K562 (cell line): Measurements from ENCODE around the gene SH3BP2. TPM values are rescaled to one million over a fixed set of nuclear protein-coding genes. Genes with fewer than 3 reads are reported as not detected.
A peak's percentile ranks its signal among the peaks of the same experiment; 100 is the strongest.

Experiments used
- BDP1 ChIP-seq: IDR thresholded peaks from 3 replicates; pipeline ENCODE4 v1.6.1; 2011; ENCODE audit not compliant: insufficient read length, insufficient read depth
- CHD4 ChIP-seq: fragments of 200-600 bp; sonication (generic); IDR thresholded peaks from 3 replicates; pipeline ENCODE4 v1.6.1; 2012; ENCODE audit warnings: low read depth, mild to moderate bottlenecking, mixed read lengths, low read length, inconsistent platforms; ENCODE audit not compliant: insufficient read depth, insufficient replicate concordance, poor library complexity, severe bottlenecking
- E2F3 ChIP-seq: fragments of 250-450 bp; sonication (Bioruptor Pico); IDR thresholded peaks from 2 replicates; pipeline ENCODE4 v1.4.0; 2020; ENCODE audit warnings: mild to moderate bottlenecking
- ESRRA ChIP-seq: fragments of 450-650 bp; IDR thresholded peaks from 2 replicates; pipeline ENCODE4 v1.6.1; 2014; ENCODE audit warnings: low read depth, mild to moderate bottlenecking, moderate library complexity, borderline replicate concordance
- ETV1 ChIP-seq: fragments of 450-650 bp; conservative IDR thresholded peaks from 2 replicates; pipeline ENCODE4 v1.6.1; 2016; ENCODE audit warnings: missing genetic modification characterization, control low read depth, low read depth, missing compliant biosample characterization
- GTF2A2 ChIP-seq: IDR thresholded peaks from 2 replicates; pipeline ENCODE4 v1.6.1; 2016; ENCODE audit warnings: mild to moderate bottlenecking, missing genetic modification characterization, missing compliant biosample characterization
- JUND ChIP-seq, 2 experiments: IDR thresholded peaks; 2 replicates in 1 of 2; 3 replicates in 1 of 2; pipeline ENCODE4 v1.6.1; 2011; ENCODE audit warnings: borderline replicate concordance in 2 of 2, low read depth in 2 of 2, low read length in 2 of 2, improper control_type of control experiment in 1 of 2, missing biosample characterization in 1 of 2, missing genetic modification characterization in 1 of 2, missing genetic modification reagents in 1 of 2
- L3MBTL2 ChIP-seq: fragments of 450-650 bp; IDR thresholded peaks from 2 replicates; pipeline ENCODE4 v1.6.1; 2016; ENCODE audit warnings: mild to moderate bottlenecking, moderate library complexity
- MCM7 ChIP-seq, 2 experiments: fragments of 450-650 bp; IDR thresholded peaks; 2 replicates each; pipeline ENCODE4 v1.6.1; 2016 to 2018
- PTBP1 ChIP-seq: fragments of 200-400 bp; formaldehyde crosslinking; IDR thresholded peaks from 2 replicates; pipeline ENCODE4 v1.6.1; 2017; ENCODE audit warnings: low read depth, low read length
- SMAD4 ChIP-seq: fragments of 250-450 bp; sonication (Bioruptor Pico); conservative IDR thresholded peaks from 2 replicates; pipeline ENCODE4 v1.8.0; 2021; ENCODE audit warnings: inconsistent platforms, mild to moderate bottlenecking, moderate library complexity
- SOX6 ChIP-seq: fragments of 450-650 bp; IDR thresholded peaks from 2 replicates; pipeline ENCODE4 v1.6.1; 2014; ENCODE audit warnings: mild to moderate bottlenecking
- SP1 ChIP-seq: sonication (generic); formaldehyde crosslinking; IDR thresholded peaks from 2 replicates; pipeline ENCODE4 v1.8.1; 2022; ENCODE audit warnings: mild to moderate bottlenecking, missing genetic modification reagents
- VEZF1 ChIP-seq: fragments of 200-800 bp; sonication (Bioruptor generic); IDR thresholded peaks from 2 replicates; pipeline ENCODE4 v1.6.1; 2017; ENCODE audit warnings: missing genetic modification characterization, missing compliant biosample characterization
- ZNF583 ChIP-seq: fragments of 250-450 bp; sonication (Bioruptor Pico); IDR thresholded peaks from 2 replicates; pipeline ENCODE4 v1.4.0; 2020
- ZNF695 ChIP-seq: fragments of 450-650 bp; formaldehyde crosslinking; IDR thresholded peaks from 2 replicates; pipeline ENCODE4 v1.4.0; 2020; ENCODE audit warnings: mild to moderate bottlenecking, moderate library complexity
- ZNF766 ChIP-seq: fragments of 200-800 bp; sonication (Bioruptor generic); conservative IDR thresholded peaks from 2 replicates; pipeline ENCODE4 v1.6.1; 2016; ENCODE audit warnings: missing genetic modification characterization, missing compliant biosample characterization
- polyA plus RNA-seq, 8 experiments: library from polyadenylated mRNA; depleted of rRNA in 4 of 8; stranded (reverse) in 5 of 8; unstranded in 3 of 8; fragments of >200 nt; fragmentation: Nextera tagmentation in 2 of 8; fragmentation: Illumina TruSeq in 1 of 8; extraction: Ambion mirVana in 2 of 8; extraction: Trizol in 1 of 8; gene quantifications; 2 replicates each; pipeline versions ENCODE4 v1.2.1 to v1.2.3, GENCODE V29; 2011 to 2014; ENCODE audit warnings: inconsistent platforms in 1 of 8, missing spikeins in 1 of 8
- total RNA-seq, 7 experiments: library from RNA; depleted of rRNA in 6 of 7; stranded (reverse); fragments of >200 nt in 6 of 7; fragmentation: Illumina TruSeq in 2 of 7; extraction: Trizol in 2 of 7; gene quantifications; 2 replicates each; pipeline versions ENCODE4 v1.2.1 to v1.2.3, GENCODE V29; 2011 to 2021; ENCODE audit warnings: low replicate concordance in 1 of 7
- TF ChIP-seq, protein P1 (sequence below): IDR thresholded peaks from 3 replicates; pipeline ENCODE4 v1.6.1; 2011; ENCODE audit warnings: borderline replicate concordance, mild to moderate bottlenecking, moderate library complexity; ENCODE audit not compliant: insufficient read length; ENCODE audit errors: extremely low read depth
- TF ChIP-seq, protein P2 (sequence below): sonication (generic); formaldehyde crosslinking; IDR thresholded peaks from 2 replicates; pipeline ENCODE4 v1.8.0; 2023; ENCODE audit warnings: mild to moderate bottlenecking, missing genetic modification reagents

The SH3BP2 gene
- total and polyA plus RNA-seq, 9 of the 15 experiments (the other 6 are each of a cell fraction or from before 2014, with no cell fraction given), result 0.34 to 16.0 (median 5.1) TPM

GRCh38 chr4:2755821-2756690 lies 36.8 kb upstream of the SH3BP2 start, which contains the start of gene TNIP2 (continued):
- TF ChIP-seq, protein P1, sequence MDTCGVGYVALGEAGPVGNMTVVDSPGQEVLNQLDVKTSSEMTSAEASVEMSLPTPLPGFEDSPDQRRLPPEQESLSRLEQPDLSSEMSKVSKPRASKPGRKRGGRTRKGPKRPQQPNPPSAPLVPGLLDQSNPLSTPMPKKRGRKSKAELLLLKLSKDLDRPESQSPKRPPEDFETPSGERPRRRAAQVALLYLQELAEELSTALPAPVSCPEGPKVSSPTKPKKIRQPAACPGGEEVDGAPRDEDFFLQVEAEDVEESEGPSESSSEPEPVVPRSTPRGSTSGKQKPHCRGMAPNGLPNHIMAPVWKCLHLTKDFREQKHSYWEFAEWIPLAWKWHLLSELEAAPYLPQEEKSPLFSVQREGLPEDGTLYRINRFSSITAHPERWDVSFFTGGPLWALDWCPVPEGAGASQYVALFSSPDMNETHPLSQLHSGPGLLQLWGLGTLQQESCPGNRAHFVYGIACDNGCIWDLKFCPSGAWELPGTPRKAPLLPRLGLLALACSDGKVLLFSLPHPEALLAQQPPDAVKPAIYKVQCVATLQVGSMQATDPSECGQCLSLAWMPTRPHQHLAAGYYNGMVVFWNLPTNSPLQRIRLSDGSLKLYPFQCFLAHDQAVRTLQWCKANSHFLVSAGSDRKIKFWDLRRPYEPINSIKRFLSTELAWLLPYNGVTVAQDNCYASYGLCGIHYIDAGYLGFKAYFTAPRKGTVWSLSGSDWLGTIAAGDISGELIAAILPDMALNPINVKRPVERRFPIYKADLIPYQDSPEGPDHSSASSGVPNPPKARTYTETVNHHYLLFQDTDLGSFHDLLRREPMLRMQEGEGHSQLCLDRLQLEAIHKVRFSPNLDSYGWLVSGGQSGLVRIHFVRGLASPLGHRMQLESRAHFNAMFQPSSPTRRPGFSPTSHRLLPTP, result no peak
- TF ChIP-seq ZNF695 (CRISPR knock-in tag) (no peak), JUND (IDR thresholded peaks at IDR 0.05; ENCODE audit: borderline replicate concordance, low read depth, low read length) (no peak), JUND (tag; IDR thresholded peaks at IDR 0.05; ENCODE audit: borderline replicate concordance, low read depth, low read length) (no peak; the same call in 2 of the 3 replicates), CHD4 (no peak), L3MBTL2 (peak; percentile 96), E2F3 (CRISPR knock-in tag) (peak; percentile 73; the same call in 1 of the 2 replicates), SMAD4 (CRISPR knock-in tag) (peak; percentile 80), VEZF1 (CRISPR knock-in tag) (peak; percentile 91), GTF2A2 (tag) (no peak), MCM7 (IDR thresholded peaks at IDR 0.05) (no peak), ZNF583 (CRISPR knock-in tag) (peak; percentile 63; the same call in 1 of the 2 replicates), ZNF766 (CRISPR knock-in tag) (no peak), ESRRA (peak; percentile 47; the same call in 1 of the 2 replicates), PTBP1 (no peak), ETV1 (tag) (peak; percentile 52; the same call in 1 of the 2 replicates), BDP1 (no peak), SP1 (CRISPR knock-in tag) (peak; percentile 23; the same call in 1 of the 2 replicates), SOX6 (peak; percentile 55; the same call in 1 of the 2 replicates)
- TF ChIP-seq, protein P2, sequence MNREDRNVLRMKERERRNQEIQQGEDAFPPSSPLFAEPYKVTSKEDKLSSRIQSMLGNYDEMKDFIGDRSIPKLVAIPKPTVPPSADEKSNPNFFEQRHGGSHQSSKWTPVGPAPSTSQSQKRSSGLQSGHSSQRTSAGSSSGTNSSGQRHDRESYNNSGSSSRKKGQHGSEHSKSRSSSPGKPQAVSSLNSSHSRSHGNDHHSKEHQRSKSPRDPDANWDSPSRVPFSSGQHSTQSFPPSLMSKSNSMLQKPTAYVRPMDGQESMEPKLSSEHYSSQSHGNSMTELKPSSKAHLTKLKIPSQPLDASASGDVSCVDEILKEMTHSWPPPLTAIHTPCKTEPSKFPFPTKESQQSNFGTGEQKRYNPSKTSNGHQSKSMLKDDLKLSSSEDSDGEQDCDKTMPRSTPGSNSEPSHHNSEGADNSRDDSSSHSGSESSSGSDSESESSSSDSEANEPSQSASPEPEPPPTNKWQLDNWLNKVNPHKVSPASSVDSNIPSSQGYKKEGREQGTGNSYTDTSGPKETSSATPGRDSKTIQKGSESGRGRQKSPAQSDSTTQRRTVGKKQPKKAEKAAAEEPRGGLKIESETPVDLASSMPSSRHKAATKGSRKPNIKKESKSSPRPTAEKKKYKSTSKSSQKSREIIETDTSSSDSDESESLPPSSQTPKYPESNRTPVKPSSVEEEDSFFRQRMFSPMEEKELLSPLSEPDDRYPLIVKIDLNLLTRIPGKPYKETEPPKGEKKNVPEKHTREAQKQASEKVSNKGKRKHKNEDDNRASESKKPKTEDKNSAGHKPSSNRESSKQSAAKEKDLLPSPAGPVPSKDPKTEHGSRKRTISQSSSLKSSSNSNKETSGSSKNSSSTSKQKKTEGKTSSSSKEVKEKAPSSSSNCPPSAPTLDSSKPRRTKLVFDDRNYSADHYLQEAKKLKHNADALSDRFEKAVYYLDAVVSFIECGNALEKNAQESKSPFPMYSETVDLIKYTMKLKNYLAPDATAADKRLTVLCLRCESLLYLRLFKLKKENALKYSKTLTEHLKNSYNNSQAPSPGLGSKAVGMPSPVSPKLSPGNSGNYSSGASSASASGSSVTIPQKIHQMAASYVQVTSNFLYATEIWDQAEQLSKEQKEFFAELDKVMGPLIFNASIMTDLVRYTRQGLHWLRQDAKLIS (CRISPR knock-in tag), result peak; percentile 40; the same call in 1 of the 2 replicates
